Naive thymus-derived CD8-positive, alpha-beta T cell (primary cell): Measurements from ENCODE around the gene ZNF70. TPM values are rescaled to one million over a fixed set of nuclear protein-coding genes. Genes with fewer than 3 reads are reported as not detected.

ENCODE experiments used
- ATAC-seq, 2 donors: fragments of 150-1000 bp; cut with Tn5 transposase in 1 of 2; sonication (Bioruptor Pico), chemical (Tn5 transposase) in 1 of 2; 1 replicate in 1 of 2; 2 replicates in 1 of 2; pipeline ENCODE4 v1.10.0; 2021; ENCODE audit warnings: mild to moderate bottlenecking in 2 of 2, moderate library complexity in 2 of 2
- POLR2A ChIA-PET: fragments of 350-600 bp; sonication (Branson Sonifier 250); formaldehyde crosslinking; loops from one replicate; lab custom pipeline; 2021; ENCODE audit warnings: antibody characterized with exemption; lab: Charles Lee
- DNase-seq, 10 donors: peaks; one replicate each; pipeline versions ENCODE4 v3.0.0 to v3.0.0-alpha.2; 2020 to 2022
- H3K27ac Mint-ChIP-seq, 10 donors: one replicate each; pipeline ENCODE4 v1.8.0; 2020 to 2022; ENCODE audit warnings: mild to moderate bottlenecking in 10 of 10, mixed read lengths in 10 of 10, moderate library complexity in 4 of 10, inconsistent platforms in 1 of 10
- H3K27me3 Mint-ChIP-seq, 5 donors: one replicate each; pipeline ENCODE4 v1.8.0; 2021 to 2022; ENCODE audit warnings: mixed read lengths in 5 of 5
- H3K36me3 Mint-ChIP-seq, 3 donors: one replicate each; pipeline ENCODE4 v1.8.0; 2020 to 2022; ENCODE audit warnings: mixed read lengths in 3 of 3, mild to moderate bottlenecking in 2 of 3, inconsistent platforms in 1 of 3
- H3K4me1 Mint-ChIP-seq, 4 donors: one replicate each; pipeline ENCODE4 v1.8.0; 2021 to 2022; ENCODE audit warnings: mixed read lengths in 4 of 4
- H3K4me3 Mint-ChIP-seq, 10 donors: one replicate each; pipeline ENCODE4 v1.8.0; 2020 to 2022; ENCODE audit warnings: mild to moderate bottlenecking in 10 of 10, mixed read lengths in 10 of 10, moderate library complexity in 6 of 10, inconsistent platforms in 1 of 10
- H3K9me3 Mint-ChIP-seq, 9 donors: one replicate each; pipeline ENCODE4 v1.8.0; 2020 to 2022; ENCODE audit warnings: mixed read lengths in 9 of 9, mild to moderate bottlenecking in 3 of 9, inconsistent platforms in 1 of 9, moderate library complexity in 1 of 9
- polyA plus RNA-seq, 3 donors: library from polyadenylated mRNA; unstranded; fragments of 300-500 nt; fragmentation: Illumina TruSeq; gene quantifications; one replicate each; pipeline ENCODE4 v1.2.3, GENCODE V29; 2021
- total RNA-seq, 8 experiments: library from RNA in 2 of 8; stranded (reverse) in 2 of 8; gene quantifications; one replicate each; pipeline ENCODE4 v1.2.3 and lab custom pipeline; 2021 to 2026

ZNF70 gene
- 1 to 10 TPM; 6.9 to 7.0 TPM for total RNA-seq
- polyA plus RNA-seq, result under 1 TPM; 0.20 to 0.57 (median 0.47) TPM
- total RNA-seq (lab: John Stamatoyannopoulos, UW), result 8.2 to 14.5 (median 11.6) reads per million in 6 experiments

DNA sequence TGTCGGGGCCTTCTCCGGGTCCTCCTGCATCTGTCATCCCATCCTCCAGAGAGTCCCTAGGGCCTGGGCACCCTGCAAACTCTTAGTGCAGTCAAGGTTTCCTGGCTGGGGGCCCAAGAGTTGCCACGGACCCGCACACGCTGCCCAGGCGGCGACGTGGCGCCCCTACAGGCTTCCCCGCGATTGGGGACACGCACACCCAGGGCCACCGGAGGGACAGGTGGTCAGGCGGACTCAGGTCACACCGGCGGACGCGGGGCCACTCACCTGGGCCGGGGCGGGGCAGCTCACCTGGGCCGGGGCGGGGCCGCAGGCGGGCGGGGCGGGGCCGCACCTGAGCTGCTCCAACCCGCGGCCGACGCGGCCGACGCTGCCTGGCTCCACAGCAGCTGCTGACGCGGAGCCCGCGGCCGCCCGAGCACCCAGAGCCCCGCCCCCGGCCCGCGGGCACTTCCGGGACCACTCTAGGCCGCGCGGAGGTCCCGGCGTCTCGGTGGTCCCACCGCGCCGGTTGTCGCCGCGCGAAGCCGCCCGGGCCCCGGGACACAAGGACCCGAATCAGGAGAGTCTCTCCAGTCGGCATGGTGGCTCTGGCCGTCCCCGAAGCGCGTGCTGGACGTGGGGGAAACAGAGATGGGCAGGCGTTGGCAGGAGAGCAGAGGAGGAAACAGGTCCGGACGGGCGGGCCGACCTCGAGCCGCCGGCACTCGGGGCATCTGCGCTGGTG lies at the start of gene ZNF70:
ZNF70 (minus strand) TSS at position 399 of the 727 bp plus-strand sequence. CDS start 5,972 bp downstream, outside the sequence.
- Mint-ChIP-seq H3K4me1 (peaks cover 9 to 39% (median 14%) of the 10 kb centered on the region in 4 donors), H3K36me3 (peaks cover 0 to 7% (median 0%) of the 10 kb centered on the region in 3 donors), H3K4me3 (peak within 1 kb of the TSS; percentile 78 to 90 (median 84)), H3K27ac (peak within 1 kb of the TSS; percentile 69 to 94 (median 88)), H3K27me3 (no peaks in the 10 kb centered on the region), H3K9me3 (peaks cover 0 to 2% (median 0%) of the 10 kb centered on the region in 9 donors)
- DNase-seq (peak; percentile 79 to 93 (median 86)), ATAC-seq (peak; percentile 94 to 99)
- POLR2A ChIA-PET, result interaction anchor here (0.5 to 2.7 kb wide), 14 partner anchors 9 to 260 kb away, joined by 3 to 19 read pairs (median 6); partner anchors contain the start of genes C22orf15, CABIN1, CHCHD10 and MIF

- Mint-ChIP-seq H3K9me3 (no peaks in the 10 kb centered on the region), H3K36me3 (peaks cover 0 to 92% (median 23%) of the 10 kb centered on the region in 3 donors), H3K27me3 (no peaks in the 10 kb centered on the region), H3K4me1 (peaks cover 5 to 33% (median 18%) of the 10 kb centered on the region in 4 donors), H3K27ac (peak overlapping the region in 1 of 10 donors; percentile 41), H3K4me3 (no peak overlapping the region)
- DNase-seq (no peak), ATAC-seq (no peak)
- POLR2A ChIA-PET, result interaction anchor here (0.6 kb wide), 1 partner anchor 10 kb away, joined by 4 read pairs; no protein-coding TSS in a partner anchor
Observed at GRCh38 chr22:23796461-23796860, 45.5 kb upstream of the ZNF70 start.

DNA sequence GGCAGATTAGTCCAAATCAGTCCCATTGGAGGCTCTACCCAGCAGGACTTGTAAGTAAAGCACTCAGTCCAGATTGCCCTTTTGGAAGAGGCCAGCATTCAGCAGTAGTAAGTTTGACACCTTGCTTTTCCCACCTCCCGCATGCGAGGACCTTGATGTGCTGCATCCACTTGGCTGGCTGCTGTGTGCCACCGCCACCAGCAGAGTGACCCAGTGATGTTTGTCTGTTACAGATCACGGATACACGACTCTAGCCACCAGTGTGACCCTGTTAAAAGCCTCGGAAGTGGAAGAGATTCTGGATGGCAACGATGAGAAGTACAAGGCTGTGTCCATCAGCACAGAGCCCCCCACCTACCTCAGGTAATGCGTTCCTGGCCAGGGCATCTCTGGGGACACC lies 42.4 kb upstream of the ZNF70 start:
- POLR2A ChIA-PET, result interaction anchor here (0.7 to 1.1 kb wide), 2 partner anchors 21 to 22 kb away, joined by 3 to 4 read pairs; partner anchors contain the start of gene MMP11
- Mint-ChIP-seq H3K9me3 (no peaks in the 10 kb centered on the region), H3K4me3 (no peak overlapping the region), H3K27ac (peak overlapping the region in 4 of 10 donors; percentile 18 to 79 (median 56)), H3K27me3 (no peaks in the 10 kb centered on the region), H3K36me3 (peaks cover 0 to 73% (median 15%) of the 10 kb centered on the region in 3 donors), H3K4me1 (peaks cover 13 to 38% (median 34%) of the 10 kb centered on the region in 4 donors)
- no peak for ATAC-seq
- no peak for DNase-seq

GRCh38 chr22:23791738-23792645 lies 41.1 kb upstream of the ZNF70 start:
- ATAC-seq, result no peak
- Mint-ChIP-seq H3K4me1 (peaks cover 16 to 48% (median 39%) of the 10 kb centered on the region in 4 donors), H3K27ac (peak overlapping the region in 5 of 10 donors; percentile 20 to 76 (median 68)), H3K9me3 (no peaks in the 10 kb centered on the region), H3K36me3 (peaks cover 0 to 64% (median 15%) of the 10 kb centered on the region in 3 donors), H3K27me3 (no peaks in the 10 kb centered on the region), H3K4me3 (peak overlapping the region in 3 of 10 donors; percentile 7 to 60 (median 9))
- no peak for DNase-seq
- POLR2A ChIA-PET, result interaction anchor here (1.1 to 1.4 kb wide), 3 partner anchors 21 to 65 kb away, joined by 3 to 4 read pairs (median 3); partner anchors contain the start of gene SLC2A11

DNA sequence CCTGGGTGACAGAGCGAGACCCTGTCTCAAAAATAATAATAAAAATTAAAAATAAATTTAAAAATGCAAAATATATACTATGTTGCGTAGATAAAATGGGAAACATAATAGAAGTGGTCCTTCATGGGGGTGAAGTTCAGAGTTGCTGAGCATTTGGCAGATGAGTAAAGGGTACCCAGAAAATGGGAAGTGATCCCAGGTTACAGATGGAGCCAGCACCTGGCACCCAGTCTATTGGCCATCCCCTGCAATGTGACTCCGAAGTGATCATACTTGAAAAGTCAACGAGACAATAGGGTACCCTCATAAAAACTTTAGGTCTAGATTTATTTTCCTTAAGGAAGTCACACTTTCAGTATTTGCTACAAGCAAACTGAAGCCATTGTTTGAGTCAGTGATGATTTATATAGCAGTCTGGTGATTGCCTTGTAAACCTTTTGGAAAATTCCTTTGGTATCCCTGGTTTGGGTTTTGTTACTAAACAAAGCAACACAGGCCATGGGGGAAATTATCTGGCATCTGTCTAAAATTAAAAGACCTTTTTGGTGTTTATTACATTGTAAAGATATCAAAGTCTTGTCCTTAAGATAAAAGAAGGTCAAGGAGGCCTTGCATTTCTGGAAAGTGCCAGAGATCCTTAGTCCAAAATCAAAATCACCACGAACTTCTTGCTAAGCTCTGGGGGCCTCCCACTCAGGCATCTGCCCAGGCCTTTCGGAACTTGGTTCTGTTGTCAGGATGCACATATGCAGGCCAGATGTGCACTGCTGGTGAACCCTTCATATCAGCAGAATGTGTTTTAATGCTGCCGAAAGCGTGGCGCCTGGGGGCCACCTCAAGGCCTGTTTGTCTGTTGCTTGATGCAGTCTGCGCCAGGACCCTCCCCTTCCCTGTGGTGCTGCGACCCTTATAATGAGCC lies 40.2 kb upstream of the ZNF70 start:
- Mint-ChIP-seq H3K4me1 (peaks cover 21 to 54% (median 46%) of the 10 kb centered on the region in 4 donors), H3K9me3 (no peaks in the 10 kb centered on the region), H3K27ac (no peak overlapping the region), H3K27me3 (no peaks in the 10 kb centered on the region), H3K4me3 (no peak overlapping the region), H3K36me3 (peaks cover 0 to 56% (median 8%) of the 10 kb centered on the region in 3 donors)
- POLR2A ChIA-PET, result no interaction called here
- DNase-seq, result no peak
- no peak for ATAC-seq

- Mint-ChIP-seq H3K27me3 (no peaks in the 10 kb centered on the region), H3K4me1 (peaks cover 21 to 58% (median 49%) of the 10 kb centered on the region in 4 donors), H3K4me3 (peak overlapping the region in 6 of 10 donors; percentile 15 to 85 (median 42)), H3K36me3 (peaks cover 0 to 42% (median 6%) of the 10 kb centered on the region in 3 donors), H3K27ac (peak overlapping the region in 4 of 10 donors; percentile 4 to 62 (median 48)), H3K9me3 (no peaks in the 10 kb centered on the region)
- POLR2A ChIA-PET, result interaction anchor here (0.6 to 6.4 kb wide), 3 partner anchors 9 to 39 kb away, joined by 3 to 65 read pairs (median 4); partner anchors contain the start of genes C22orf15, CHCHD10 and ZNF70
- DNase-seq (no peak), ATAC-seq (no peak)
Observed at GRCh38 chr22:23789638-23790037, 38.7 kb upstream of the ZNF70 start.

DNA sequence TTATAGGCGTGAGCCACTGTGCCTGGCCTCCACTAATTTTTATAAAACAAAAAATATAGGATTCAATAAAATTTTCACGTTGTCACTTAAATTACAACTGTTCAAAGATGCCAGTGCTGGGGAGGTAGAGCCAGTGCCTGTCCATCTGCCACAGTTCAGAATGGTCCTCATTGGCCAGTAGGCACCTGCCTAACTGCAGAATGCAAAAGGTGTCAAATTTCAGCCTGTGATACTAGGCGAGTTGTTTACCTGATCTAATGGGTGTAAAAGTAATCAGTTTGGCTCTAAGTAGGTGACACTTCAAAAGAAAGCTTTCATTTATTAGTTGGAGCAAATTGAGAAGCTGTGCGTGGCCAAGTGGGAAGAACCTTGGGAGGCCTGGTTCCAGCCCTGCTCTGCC lies 38.2 kb upstream of the ZNF70 start:
- POLR2A ChIA-PET, result interaction anchor here (6.4 kb wide), 1 partner anchor 24 kb away, joined by 65 read pairs; the partner anchor contains the start of genes C22orf15 and CHCHD10

GRCh38 chr22:23787910-23788309 lies 37.0 kb upstream of the ZNF70 start:
- peak overlapping the region; percentile 76 to 98 (median 92) for H3K27ac Mint-ChIP-seq
- H3K4me3 Mint-ChIP-seq, result peak overlapping the region; percentile 84 to 94 (median 90)
- no peaks in the 10 kb centered on the region for H3K9me3 Mint-ChIP-seq
- POLR2A ChIA-PET, result interaction anchor here (3.0 to 6.4 kb wide), 3 partner anchors 15 to 37 kb away, joined by 11 to 65 read pairs (median 29); partner anchors contain the start of genes C22orf15, CHCHD10, MMP11 and ZNF70
- H3K36me3 Mint-ChIP-seq, result peaks cover 0 to 25% (median 3%) of the 10 kb centered on the region in 3 donors
- DNase-seq (no peak), ATAC-seq (no peak)
- H3K4me1 Mint-ChIP-seq, result peaks cover 26 to 69% (median 54%) of the 10 kb centered on the region in 4 donors
- H3K27me3 Mint-ChIP-seq, result no peaks in the 10 kb centered on the region

More for the DNA sequence above, 38.2 kb upstream of the ZNF70 start:
- Mint-ChIP-seq H3K36me3 (peaks cover 0 to 37% (median 6%) of the 10 kb centered on the region in 3 donors), H3K4me3 (peak overlapping the region in 7 of 10 donors; percentile 18 to 85 (median 62)), H3K27ac (peak overlapping the region in 3 of 10 donors; percentile 38 to 76 (median 60)), H3K9me3 (no peaks in the 10 kb centered on the region), H3K27me3 (no peaks in the 10 kb centered on the region), H3K4me1 (peaks cover 26 to 63% (median 54%) of the 10 kb centered on the region in 4 donors)
- ATAC-seq, result no peak
- DNase-seq, result no peak

- ATAC-seq (no peak), DNase-seq (no peak)
- Mint-ChIP-seq H3K36me3 (peaks cover 0 to 21% (median 3%) of the 10 kb centered on the region in 3 donors), H3K9me3 (no peaks in the 10 kb centered on the region), H3K4me3 (peak overlapping the region; percentile 84 to 94 (median 90)), H3K27ac (peak overlapping the region; percentile 76 to 98 (median 92)), H3K4me1 (peaks cover 24 to 65% (median 51%) of the 10 kb centered on the region in 4 donors), H3K27me3 (no peaks in the 10 kb centered on the region)
- POLR2A ChIA-PET, result interaction anchor here (2.6 to 6.4 kb wide), 4 partner anchors 14 to 91 kb away, joined by 11 to 65 read pairs (median 24); partner anchors contain the start of genes C22orf15, CHCHD10, MMP11 and ZNF70
Observed at GRCh38 chr22:23787600-23787896, 36.6 kb upstream of the ZNF70 start.

DNA sequence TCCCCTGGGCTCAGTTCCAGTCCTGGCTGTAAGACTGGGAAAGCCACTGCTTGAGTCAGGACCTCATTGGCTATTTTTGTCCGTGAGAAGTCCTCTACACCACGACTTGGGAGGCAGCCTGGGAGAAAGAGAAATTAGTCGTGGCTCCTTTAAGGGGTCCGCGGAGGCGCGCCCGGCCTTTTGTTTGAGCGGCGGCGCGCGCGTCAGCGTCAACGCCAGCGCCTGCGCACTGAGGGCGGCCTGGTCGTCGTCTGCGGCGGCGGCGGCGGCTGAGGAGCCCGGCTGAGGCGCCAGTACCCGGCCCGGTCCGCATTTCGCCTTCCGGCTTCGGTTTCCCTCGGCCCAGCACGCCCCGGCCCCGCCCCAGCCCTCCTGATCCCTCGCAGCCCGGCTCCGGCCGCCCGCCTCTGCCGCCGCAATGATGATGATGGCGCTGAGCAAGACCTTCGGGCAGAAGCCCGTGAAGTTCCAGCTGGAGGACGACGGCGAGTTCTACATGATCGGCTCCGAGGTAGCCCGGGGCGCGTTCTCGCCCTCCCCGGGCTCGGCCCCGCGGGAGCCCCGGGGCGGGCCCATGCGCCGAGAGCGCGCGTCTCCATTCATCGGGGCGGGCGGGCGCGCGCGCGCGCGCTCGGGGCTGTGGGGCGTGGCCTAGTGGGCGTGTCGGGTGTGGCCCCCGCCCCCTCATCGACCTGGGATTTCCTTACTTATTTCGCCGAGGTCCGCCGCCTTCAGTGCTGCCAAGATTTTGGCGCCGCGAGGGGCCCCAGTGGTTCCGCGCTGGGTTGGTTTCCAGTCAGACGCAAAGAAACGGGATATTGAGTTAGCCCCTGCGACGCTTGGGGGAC lies 36.1 kb upstream of the ZNF70 start, which contains the start of gene SMARCB1:
SMARCB1 (plus strand) TSS at position 215 of the 848 bp plus-strand sequence; CDS start at position 419, 204 bp downstream.
- POLR2A ChIA-PET, result interaction anchor here (2.6 to 6.4 kb wide), 4 partner anchors 14 to 91 kb away, joined by 11 to 65 read pairs (median 24); partner anchors contain the start of genes C22orf15, CHCHD10, MMP11 and ZNF70
- ATAC-seq (peak; percentile 75 to 77), DNase-seq (peak; percentile 75 to 93 (median 88))
- H3K36me3 Mint-ChIP-seq, result peaks cover 0 to 16% (median 3%) of the 10 kb centered on the region in 3 donors
- H3K4me3 Mint-ChIP-seq, result peak within 1 kb of the TSS; percentile 85 to 94 (median 90)
- H3K27ac Mint-ChIP-seq, result peak within 1 kb of the TSS; percentile 76 to 98 (median 96)
- H3K27me3 Mint-ChIP-seq, result no peaks in the 10 kb centered on the region
- no peaks in the 10 kb centered on the region for H3K9me3 Mint-ChIP-seq
- peaks cover 21 to 59% (median 45%) of the 10 kb centered on the region in 4 donors for H3K4me1 Mint-ChIP-seq
